SU-DHL-6 (cell line): ENCODE results near the gene SMURF2.

Source experiments
- H2AFZ ChIP-seq: fragments of 200-600 bp; sonication (generic); 2 replicates; pipeline ENCODE4 v1.6.1; 2014; ENCODE audit warnings: low read depth, mild to moderate bottlenecking, moderate library complexity, mixed read lengths, antibody characterized with exemption, low read length; ENCODE audit not compliant: severe bottlenecking
- H3F3A ChIP-seq: fragments of 200-600 bp; shearing (Covaris generic); 2 replicates; pipeline ENCODE4 v1.6.0; 2016; ENCODE audit warnings: antibody characterized with exemption, mild to moderate bottlenecking; ENCODE audit not compliant: insufficient read depth
- H3K27ac ChIP-seq: fragments of 200-600 bp; sonication (generic); 2 replicates; pipeline ENCODE4 v1.5.1; 2016; ENCODE audit warnings: low read depth, mild to moderate bottlenecking, low read length, moderate library complexity, mixed read lengths
- H3K27me3 ChIP-seq: fragments of 200-600 bp; sonication (generic), shearing (Covaris generic); 2 replicates; pipeline ENCODE4 v1.6.0; 2014; ENCODE audit warnings: mild to moderate bottlenecking, low read length
- H3K36me3 ChIP-seq: fragments of 200-600 bp; sonication (generic); 2 replicates; pipeline ENCODE4 v1.6.1; 2014; ENCODE audit warnings: mild to moderate bottlenecking, low read length, mixed read lengths
- H3K4me2 ChIP-seq: fragments of 300-600, 200-600 bp; shearing (Covaris generic), sonication (generic); 2 replicates; pipeline ENCODE4 v1.6.0; 2014; ENCODE audit warnings: low read length, low read depth, mild to moderate bottlenecking; ENCODE audit not compliant: poor library complexity, severe bottlenecking
- H3K4me3 ChIP-seq: fragments of 200-600 bp; sonication (generic); 2 replicates; pipeline ENCODE4 v1.5.1; 2014; ENCODE audit warnings: antibody characterized with exemption, low read length, mild to moderate bottlenecking, mixed read lengths; ENCODE audit not compliant: insufficient read depth, poor library complexity, severe bottlenecking
- H3K79me2 ChIP-seq: fragments of 200-600 bp; sonication (generic); 2 replicates; pipeline ENCODE4 v1.6.1; 2014; ENCODE audit warnings: mild to moderate bottlenecking, low read length, moderate library complexity; ENCODE audit not compliant: insufficient read depth
- H3K9ac ChIP-seq: fragments of 200-600 bp; sonication (generic); 2 replicates; pipeline ENCODE4 v1.7.0; 2014; ENCODE audit warnings: mild to moderate bottlenecking, low read length
- H3K9me2 ChIP-seq: fragments of 200-600 bp; sonication (generic); replicated peaks from 2 replicates; pipeline ENCODE4 v1.6.1; 2014; ENCODE audit warnings: low read length; ENCODE audit not compliant: insufficient read depth
- H3K9me3 ChIP-seq: fragments of 200-600 bp; sonication (generic); 2 replicates; pipeline ENCODE4 v1.6.1; 2014; ENCODE audit warnings: low read length, mixed read lengths; ENCODE audit not compliant: insufficient read depth
- H4K20me1 ChIP-seq: fragments of 200-600 bp; sonication (generic); 2 replicates; pipeline ENCODE4 v1.6.1; 2014; ENCODE audit warnings: low read depth, mild to moderate bottlenecking, antibody characterized with exemption, low read length, moderate library complexity, mixed read lengths
- EZH2phosphoT487 ChIP-seq: fragments of 200-600 bp; sonication (generic), shearing (Covaris generic); conservative IDR thresholded peaks from 2 replicates; pipeline ENCODE4 v1.6.1; 2018; ENCODE audit warnings: mild to moderate bottlenecking, antibody characterized with exemption, low read length, moderate library complexity, mixed read lengths
- TF ChIP-seq, protein P1 (sequence below): fragments of 200-600 bp; sonication (generic); IDR thresholded peaks from one replicate; pipeline ENCODE4 v1.5.1; 2017; ENCODE audit warnings: antibody characterized with exemption, mild to moderate bottlenecking, low read length, moderate library complexity; ENCODE audit not compliant: insufficient read depth, poor library complexity, severe bottlenecking

SMURF2 gene

DNA sequence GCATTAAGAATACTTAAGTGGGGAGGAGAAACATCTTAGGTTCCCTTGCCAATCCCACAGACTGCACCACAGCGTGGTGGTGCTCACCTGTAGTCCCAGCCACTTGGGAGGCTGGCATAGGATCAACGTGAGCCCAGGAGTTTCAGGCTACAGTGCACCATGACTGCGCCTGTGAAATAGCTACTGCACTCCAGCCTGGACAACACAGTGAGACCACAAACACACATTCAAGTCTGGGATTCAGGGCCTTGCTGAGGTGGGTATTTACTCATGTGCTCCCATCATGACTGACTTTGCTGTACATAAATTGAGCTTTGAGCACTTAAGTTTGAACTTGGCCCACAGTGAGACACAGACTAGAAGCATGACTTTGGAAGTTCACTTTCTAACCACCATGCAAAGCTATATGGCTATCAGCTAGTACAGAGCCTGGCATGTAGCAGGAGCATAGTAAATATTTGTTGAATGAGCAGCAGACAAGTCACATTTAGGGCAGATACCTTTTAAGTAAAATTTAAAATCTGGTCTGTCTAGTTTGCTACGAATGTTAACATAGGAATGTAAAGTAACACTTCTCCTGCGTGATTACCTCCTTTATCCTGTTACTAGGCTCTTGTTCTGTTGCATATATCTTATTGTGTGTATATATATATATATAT, 121.9 kb downstream of the SMURF2 start:
- no peak overlapping the region for H3K9ac ChIP-seq
- H3F3A ChIP-seq = no peaks in the 10 kb centered on the region
- no peaks in the 10 kb centered on the region for H4K20me1 ChIP-seq
- no peaks in the 10 kb centered on the region for H3K9me2 ChIP-seq
- no peak overlapping the region for H3K27ac ChIP-seq
- no peak overlapping the region for H3K4me2 ChIP-seq
- no peaks in the 10 kb centered on the region for H3K27me3 ChIP-seq
- no peaks in the 10 kb centered on the region for H3K9me3 ChIP-seq
- TF ChIP-seq, protein P1, sequence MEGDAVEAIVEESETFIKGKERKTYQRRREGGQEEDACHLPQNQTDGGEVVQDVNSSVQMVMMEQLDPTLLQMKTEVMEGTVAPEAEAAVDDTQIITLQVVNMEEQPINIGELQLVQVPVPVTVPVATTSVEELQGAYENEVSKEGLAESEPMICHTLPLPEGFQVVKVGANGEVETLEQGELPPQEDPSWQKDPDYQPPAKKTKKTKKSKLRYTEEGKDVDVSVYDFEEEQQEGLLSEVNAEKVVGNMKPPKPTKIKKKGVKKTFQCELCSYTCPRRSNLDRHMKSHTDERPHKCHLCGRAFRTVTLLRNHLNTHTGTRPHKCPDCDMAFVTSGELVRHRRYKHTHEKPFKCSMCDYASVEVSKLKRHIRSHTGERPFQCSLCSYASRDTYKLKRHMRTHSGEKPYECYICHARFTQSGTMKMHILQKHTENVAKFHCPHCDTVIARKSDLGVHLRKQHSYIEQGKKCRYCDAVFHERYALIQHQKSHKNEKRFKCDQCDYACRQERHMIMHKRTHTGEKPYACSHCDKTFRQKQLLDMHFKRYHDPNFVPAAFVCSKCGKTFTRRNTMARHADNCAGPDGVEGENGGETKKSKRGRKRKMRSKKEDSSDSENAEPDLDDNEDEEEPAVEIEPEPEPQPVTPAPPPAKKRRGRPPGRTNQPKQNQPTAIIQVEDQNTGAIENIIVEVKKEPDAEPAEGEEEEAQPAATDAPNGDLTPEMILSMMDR = no peak
- TF ChIP-seq EZH2phosphoT487 = no peak
- H2AFZ ChIP-seq = no peak overlapping the region
- peaks cover 19% of the 10 kb centered on the region; the same call in 1 of the 2 replicates for H3K36me3 ChIP-seq
- H3K79me2 ChIP-seq = no peaks in the 10 kb centered on the region
- H3K4me3 ChIP-seq = no peak overlapping the region

DNA sequence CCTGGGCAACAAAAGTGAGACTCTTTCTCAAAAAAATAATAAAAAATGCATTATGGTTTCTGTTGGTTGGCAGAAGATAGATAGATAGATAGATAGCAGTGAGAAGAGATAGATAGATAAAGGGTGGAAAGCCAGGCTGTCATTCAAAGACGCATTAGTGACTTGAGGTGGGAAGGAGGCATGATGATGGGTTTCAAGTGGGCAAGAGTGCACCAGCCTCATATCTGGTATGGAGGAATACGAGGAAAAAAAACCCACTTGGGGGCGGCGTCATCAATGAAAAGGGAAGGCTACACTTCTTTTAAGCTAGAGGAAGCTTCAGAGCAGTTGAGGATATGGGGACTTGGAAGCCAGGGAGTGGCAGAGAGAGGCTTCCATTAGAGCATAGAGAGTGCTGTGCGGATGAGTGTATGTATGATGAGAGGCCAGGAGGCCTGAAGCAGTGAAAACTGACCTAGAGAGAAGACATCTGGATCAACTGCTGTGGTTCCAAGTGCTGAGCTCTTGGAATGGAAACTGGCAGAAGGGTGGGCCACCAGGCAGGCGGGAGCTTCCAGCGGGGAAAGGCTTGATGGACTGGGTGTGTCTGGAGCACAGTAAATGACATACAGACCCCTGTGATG, 123.5 kb downstream of the SMURF2 start:
- peaks cover 13% of the 10 kb centered on the region; the same call in 1 of the 2 replicates for H3K36me3 ChIP-seq
- no peaks in the 10 kb centered on the region for H3K79me2 ChIP-seq
- H3K27ac ChIP-seq = no peak overlapping the region
- TF ChIP-seq EZH2phosphoT487 = no peak
- TF ChIP-seq, protein P1 = no peak
- no peak overlapping the region for H3K9ac ChIP-seq
- no peaks in the 10 kb centered on the region for H3K9me2 ChIP-seq
- no peak overlapping the region for H3K4me2 ChIP-seq
- no peak overlapping the region for H3K4me3 ChIP-seq
- H3K27me3 ChIP-seq = no peaks in the 10 kb centered on the region
- no peak overlapping the region for H2AFZ ChIP-seq
- H3F3A ChIP-seq = no peaks in the 10 kb centered on the region
- no peaks in the 10 kb centered on the region for H3K9me3 ChIP-seq
- no peaks in the 10 kb centered on the region for H4K20me1 ChIP-seq

DNA sequence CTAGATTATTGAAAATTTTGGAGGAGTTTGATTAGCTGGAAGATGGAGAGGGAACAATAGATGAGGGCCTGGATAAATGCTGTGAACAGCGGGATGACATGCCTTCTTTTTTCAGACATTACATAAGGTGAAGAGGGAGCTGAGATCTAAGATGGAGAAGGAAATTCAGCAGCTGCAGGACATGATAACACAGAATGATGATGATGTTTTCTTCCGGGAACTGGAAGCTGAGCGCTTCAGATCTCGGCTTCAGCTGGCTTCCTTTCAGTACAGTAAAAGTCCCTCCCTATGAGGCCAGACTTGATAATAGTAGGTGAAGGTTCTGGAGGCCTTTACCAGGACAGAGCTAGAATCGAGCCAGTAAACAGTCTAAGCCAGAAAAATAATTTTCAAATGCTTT, 124.6 kb downstream of the SMURF2 start:
- H3K9me2 ChIP-seq = no peaks in the 10 kb centered on the region
- peaks cover 20% of the 10 kb centered on the region for H3K36me3 ChIP-seq
- TF ChIP-seq EZH2phosphoT487 = no peak
- TF ChIP-seq, protein P1 = no peak
- H2AFZ ChIP-seq = no peak overlapping the region
- H3K4me2 ChIP-seq = no peak overlapping the region
- no peak overlapping the region for H3K27ac ChIP-seq
- no peaks in the 10 kb centered on the region for H3K9me3 ChIP-seq
- no peaks in the 10 kb centered on the region for H3F3A ChIP-seq
- H3K9ac ChIP-seq = no peak overlapping the region
- no peak overlapping the region for H3K4me3 ChIP-seq
- no peaks in the 10 kb centered on the region for H4K20me1 ChIP-seq
- no peaks in the 10 kb centered on the region for H3K27me3 ChIP-seq
- H3K79me2 ChIP-seq = no peaks in the 10 kb centered on the region
